Measurements from ENCODE around the gene TRNP1.

Gene TRNP1

GRCh38 chr1:27005648-27006496, 12.4 kb downstream of the TRNP1 start:
- Histone ChIP-seq H3K9me3 (ENCODE audit: control insufficient read depth, insufficient read depth, low read length) (no peaks in the 10 kb centered on the region), H3K4me3 (ENCODE audit: low read depth, low read length) (no peak overlapping the region), H3K9ac (ENCODE audit: low read depth, low read length) (no peak overlapping the region), H3K27me3 (ENCODE audit: control insufficient read depth, insufficient read depth, low read length) (no peaks in the 10 kb centered on the region), H3K4me1 (ENCODE audit: control insufficient read depth, insufficient read depth, low read length) (peaks cover 41% of the 10 kb centered on the region), H3K36me3 (ENCODE audit: control insufficient read depth, insufficient read depth, low read length) (peaks cover 43% of the 10 kb centered on the region)

- Histone ChIP-seq H3K27me3 (ENCODE audit: control insufficient read depth, insufficient read depth, low read length) (no peaks in the 10 kb centered on the region), H3K9me3 (ENCODE audit: control insufficient read depth, insufficient read depth, low read length) (no peaks in the 10 kb centered on the region), H3K4me3 (ENCODE audit: low read depth, low read length) (peak overlapping the region; percentile 20), H3K36me3 (ENCODE audit: control insufficient read depth, insufficient read depth, low read length) (peaks cover 43% of the 10 kb centered on the region), H3K4me1 (ENCODE audit: control insufficient read depth, insufficient read depth, low read length) (peaks cover 39% of the 10 kb centered on the region), H3K9ac (ENCODE audit: low read depth, low read length) (peak overlapping the region; percentile 50)
Measured at GRCh38 chr1:27006683-27007082, 13.2 kb downstream of the TRNP1 start.

GRCh38 chr1:27007909-27008582, 14.6 kb downstream of the TRNP1 start:
- Histone ChIP-seq H3K4me1 (ENCODE audit: control insufficient read depth, insufficient read depth, low read length) (peaks cover 35% of the 10 kb centered on the region), H3K36me3 (ENCODE audit: control insufficient read depth, insufficient read depth, low read length) (peaks cover 43% of the 10 kb centered on the region), H3K9ac (ENCODE audit: low read depth, low read length) (peak overlapping the region; percentile 80)

GRCh38 chr1:27009601-27010197, 16.2 kb downstream of the TRNP1 start:
- Histone ChIP-seq H3K9me3 (ENCODE audit: control insufficient read depth, insufficient read depth, low read length) (no peaks in the 10 kb centered on the region), H3K9ac (ENCODE audit: low read depth, low read length) (peak overlapping the region; percentile 62), H3K36me3 (ENCODE audit: control insufficient read depth, insufficient read depth, low read length) (peaks cover 32% of the 10 kb centered on the region), H3K27me3 (ENCODE audit: control insufficient read depth, insufficient read depth, low read length) (no peaks in the 10 kb centered on the region), H3K4me1 (ENCODE audit: control insufficient read depth, insufficient read depth, low read length) (peaks cover 31% of the 10 kb centered on the region), H3K4me3 (ENCODE audit: low read depth, low read length) (peak overlapping the region; percentile 98)

More at GRCh38 chr1:27007909-27008582, 14.6 kb downstream of the TRNP1 start:
- no peaks in the 10 kb centered on the region for H3K9me3 ChIP-seq (ENCODE audit: control insufficient read depth, insufficient read depth, low read length)
- H3K4me3 ChIP-seq (ENCODE audit: low read depth, low read length), result peak overlapping the region; percentile 98
- no peaks in the 10 kb centered on the region for H3K27me3 ChIP-seq (ENCODE audit: control insufficient read depth, insufficient read depth, low read length)

- Histone ChIP-seq H3K9me3 (ENCODE audit: control insufficient read depth, insufficient read depth, low read length) (no peaks in the 10 kb centered on the region), H3K9ac (ENCODE audit: low read depth, low read length) (peak overlapping the region; percentile 82), H3K27me3 (ENCODE audit: control insufficient read depth, insufficient read depth, low read length) (no peaks in the 10 kb centered on the region), H3K36me3 (ENCODE audit: control insufficient read depth, insufficient read depth, low read length) (peaks cover 25% of the 10 kb centered on the region), H3K4me1 (ENCODE audit: control insufficient read depth, insufficient read depth, low read length) (peaks cover 24% of the 10 kb centered on the region), H3K4me3 (ENCODE audit: low read depth, low read length) (peak overlapping the region; percentile 98)
Measured at GRCh38 chr1:27010226-27010994, 16.9 kb downstream of the TRNP1 start.

- H3K4me1 ChIP-seq (ENCODE audit: control insufficient read depth, insufficient read depth, low read length), result peaks cover 20% of the 10 kb centered on the region
- H3K9ac ChIP-seq (ENCODE audit: low read depth, low read length), result peak overlapping the region; percentile 96
- no peaks in the 10 kb centered on the region for H3K9me3 ChIP-seq (ENCODE audit: control insufficient read depth, insufficient read depth, low read length)
- peak overlapping the region; percentile 98 for H3K4me3 ChIP-seq (ENCODE audit: low read depth, low read length)
- H3K27me3 ChIP-seq (ENCODE audit: control insufficient read depth, insufficient read depth, low read length), result no peaks in the 10 kb centered on the region
- peaks cover 17% of the 10 kb centered on the region for H3K36me3 ChIP-seq (ENCODE audit: control insufficient read depth, insufficient read depth, low read length)
Measured at GRCh38 chr1:27011058-27011764, 17.7 kb downstream of the TRNP1 start.

- H3K27me3 ChIP-seq (ENCODE audit: control insufficient read depth, insufficient read depth, low read length), result no peaks in the 10 kb centered on the region
- peaks cover 14% of the 10 kb centered on the region for H3K4me1 ChIP-seq (ENCODE audit: control insufficient read depth, insufficient read depth, low read length)
- H3K9ac ChIP-seq (ENCODE audit: low read depth, low read length), result peak overlapping the region; percentile 96
- H3K4me3 ChIP-seq (ENCODE audit: low read depth, low read length), result peak overlapping the region; percentile 98
- H3K36me3 ChIP-seq (ENCODE audit: control insufficient read depth, insufficient read depth, low read length), result peaks cover 10% of the 10 kb centered on the region
- H3K9me3 ChIP-seq (ENCODE audit: control insufficient read depth, insufficient read depth, low read length), result no peaks in the 10 kb centered on the region
Measured at GRCh38 chr1:27011976-27012563, 18.6 kb downstream of the TRNP1 start.

- H3K4me1 ChIP-seq (ENCODE audit: control insufficient read depth, insufficient read depth, low read length), result no peaks in the 10 kb centered on the region
Measured at GRCh38 chr1:27015260-27015659, 21.8 kb downstream of the TRNP1 start.

GRCh38 chr1:27016376-27016775, 22.9 kb downstream of the TRNP1 start:
- Histone ChIP-seq H3K4me1 (ENCODE audit: control insufficient read depth, insufficient read depth, low read length) (peaks cover 4% of the 10 kb centered on the region), H3K36me3 (ENCODE audit: control insufficient read depth, insufficient read depth, low read length) (no peaks in the 10 kb centered on the region), H3K9ac (ENCODE audit: low read depth, low read length) (no peak overlapping the region), H3K9me3 (ENCODE audit: control insufficient read depth, insufficient read depth, low read length) (no peaks in the 10 kb centered on the region), H3K4me3 (ENCODE audit: low read depth, low read length) (no peak overlapping the region), H3K27me3 (ENCODE audit: control insufficient read depth, insufficient read depth, low read length) (no peaks in the 10 kb centered on the region)

More at GRCh38 chr1:27015260-27015659, 21.8 kb downstream of the TRNP1 start:
- Histone ChIP-seq H3K27me3 (ENCODE audit: control insufficient read depth, insufficient read depth, low read length) (no peaks in the 10 kb centered on the region), H3K9ac (ENCODE audit: low read depth, low read length) (no peak overlapping the region), H3K9me3 (ENCODE audit: control insufficient read depth, insufficient read depth, low read length) (no peaks in the 10 kb centered on the region), H3K4me3 (ENCODE audit: low read depth, low read length) (no peak overlapping the region), H3K36me3 (ENCODE audit: control insufficient read depth, insufficient read depth, low read length) (no peaks in the 10 kb centered on the region)

- H3K4me3 ChIP-seq (ENCODE audit: low read depth, low read length), result no peak overlapping the region
- no peaks in the 10 kb centered on the region for H3K36me3 ChIP-seq (ENCODE audit: control insufficient read depth, insufficient read depth, low read length)
- no peaks in the 10 kb centered on the region for H3K9me3 ChIP-seq (ENCODE audit: control insufficient read depth, insufficient read depth, low read length)
- H3K9ac ChIP-seq (ENCODE audit: low read depth, low read length), result no peak overlapping the region
- H3K4me1 ChIP-seq (ENCODE audit: control insufficient read depth, insufficient read depth, low read length), result peaks cover 10% of the 10 kb centered on the region
- H3K27me3 ChIP-seq (ENCODE audit: control insufficient read depth, insufficient read depth, low read length), result no peaks in the 10 kb centered on the region
Measured at GRCh38 chr1:27017207-27017606, 23.7 kb downstream of the TRNP1 start.
